ENCODE data around the gene RFX1.

RFX1 gene

DNA sequence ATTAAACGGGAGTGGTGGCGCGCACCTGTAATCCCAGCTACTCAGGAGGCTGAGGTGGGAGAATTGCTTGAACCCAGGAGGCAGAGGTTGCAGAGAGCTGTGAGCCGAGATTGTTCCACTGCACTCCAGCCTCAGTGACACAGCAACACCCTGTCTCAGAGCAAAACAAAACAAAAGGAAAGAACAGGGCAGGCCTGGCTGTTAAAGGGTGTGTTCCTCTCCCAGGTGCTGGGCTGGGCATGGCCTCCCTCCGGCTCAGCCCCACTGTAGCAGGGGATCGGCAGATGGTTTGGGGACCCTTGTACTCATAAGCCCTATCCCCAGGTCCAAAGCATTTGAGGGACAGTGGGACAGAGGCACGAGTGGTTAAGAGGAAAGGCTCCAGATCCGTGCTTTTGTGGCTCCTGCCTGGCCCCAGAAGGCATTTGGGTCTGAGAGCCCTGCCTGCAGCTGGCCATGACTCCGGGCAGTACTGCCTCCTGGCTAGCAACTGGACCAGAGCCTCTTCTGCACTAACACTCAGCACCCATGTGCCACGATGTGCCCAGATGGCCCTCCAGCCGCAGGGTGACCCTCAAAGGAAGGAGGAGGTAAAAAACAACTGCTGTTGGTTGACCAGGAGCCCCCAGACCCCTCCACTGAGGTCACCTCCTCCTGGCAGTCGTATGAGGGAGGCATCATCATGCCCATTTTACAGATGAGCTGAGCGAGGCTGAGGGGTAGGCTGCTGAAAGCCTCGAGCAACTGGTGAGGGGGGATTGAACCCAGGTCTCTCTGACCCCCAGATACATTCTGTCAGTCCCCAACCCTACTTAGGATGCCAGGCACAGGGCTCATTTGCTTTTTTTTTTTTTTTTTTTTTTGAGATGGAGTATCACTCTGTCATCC is 10.0 kb downstream of the RFX1 start:
- DNase-seq (ENCODE audit: low spot score) = peak; percentile 28

GRCh38 chr19:13995017-13995728 is 10.9 kb downstream of the RFX1 start:
- peak; percentile 82 for DNase-seq (ENCODE audit: low spot score)

DNA sequence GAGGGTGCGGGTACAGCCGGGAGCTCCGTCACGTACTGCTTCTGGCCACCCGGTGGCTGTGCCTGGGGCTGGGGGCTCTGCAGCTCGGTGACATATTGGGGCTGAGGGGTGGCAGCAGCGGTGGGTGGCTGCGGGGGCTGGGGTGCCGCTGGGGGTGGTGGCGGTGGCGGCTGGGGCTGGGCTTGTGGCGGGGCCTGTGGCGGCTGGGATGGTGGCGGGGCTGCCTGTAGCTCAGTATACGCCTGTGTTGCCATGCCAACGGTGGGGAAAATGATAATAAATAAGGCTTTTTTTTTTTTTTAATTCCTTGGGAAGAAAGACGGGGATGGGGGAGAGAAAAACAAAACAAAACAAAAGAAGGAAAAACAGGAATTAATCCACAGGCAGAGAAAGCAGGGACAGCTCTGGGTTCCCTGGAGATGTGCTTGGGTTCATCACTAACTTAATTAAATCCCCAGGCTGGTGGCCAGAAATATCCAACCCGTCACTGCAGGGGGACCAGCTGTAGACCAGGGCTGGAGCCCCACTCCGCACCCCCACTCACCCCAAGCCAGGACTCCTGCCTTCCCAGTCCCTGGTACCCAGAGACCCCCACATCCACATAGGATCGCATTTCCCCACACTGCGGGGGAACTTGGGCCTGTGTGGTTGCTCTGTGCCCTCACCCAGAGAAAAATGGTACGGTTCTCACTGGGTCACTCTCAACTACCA is 12.4 kb downstream of the RFX1 start:
- peak; percentile 82 for DNase-seq (ENCODE audit: low spot score)

GRCh38 chr19:13992025-13992424 is 14.1 kb downstream of the RFX1 start:
- DNase-seq (ENCODE audit: low spot score) = no peak

GRCh38 chr19:13990085-13990484 is 16.0 kb downstream of the RFX1 start:
- DNase-seq (ENCODE audit: low spot score) = no peak

DNA sequence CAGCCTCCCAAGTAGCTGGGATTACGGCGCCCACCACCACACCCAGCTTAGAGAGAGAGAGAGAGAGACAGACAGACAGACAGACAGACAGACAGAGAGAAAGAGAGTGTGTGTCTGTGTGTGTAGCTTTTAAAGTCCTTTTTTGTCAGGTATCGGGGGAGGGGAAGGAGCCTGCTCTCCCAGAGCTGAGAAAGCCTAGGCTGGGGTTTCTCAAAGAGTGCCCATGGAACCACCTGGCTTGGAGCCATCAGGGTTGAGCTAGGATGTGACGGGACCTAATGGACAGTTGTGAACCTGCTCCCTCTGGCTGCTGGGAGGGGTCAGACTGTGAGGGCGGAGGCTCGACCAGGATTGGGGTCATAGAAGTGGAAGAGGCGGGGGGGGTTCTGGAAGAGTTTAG is 16.6 kb downstream of the RFX1 start:
- DNase-seq (ENCODE audit: low spot score) = no peak

GRCh38 chr19:13987101-13987890 is 18.8 kb downstream of the RFX1 start:
- DNase-seq (ENCODE audit: low spot score) = peak; percentile 28

- DNase-seq (ENCODE audit: low spot score) = no peak
Measured at GRCh38 chr19:13986348-13986904, 19.7 kb downstream of the RFX1 start.

- DNase-seq (ENCODE audit: low spot score) = peak; percentile 46
Measured at GRCh38 chr19:13985771-13986347, 20.3 kb downstream of the RFX1 start.

DNA sequence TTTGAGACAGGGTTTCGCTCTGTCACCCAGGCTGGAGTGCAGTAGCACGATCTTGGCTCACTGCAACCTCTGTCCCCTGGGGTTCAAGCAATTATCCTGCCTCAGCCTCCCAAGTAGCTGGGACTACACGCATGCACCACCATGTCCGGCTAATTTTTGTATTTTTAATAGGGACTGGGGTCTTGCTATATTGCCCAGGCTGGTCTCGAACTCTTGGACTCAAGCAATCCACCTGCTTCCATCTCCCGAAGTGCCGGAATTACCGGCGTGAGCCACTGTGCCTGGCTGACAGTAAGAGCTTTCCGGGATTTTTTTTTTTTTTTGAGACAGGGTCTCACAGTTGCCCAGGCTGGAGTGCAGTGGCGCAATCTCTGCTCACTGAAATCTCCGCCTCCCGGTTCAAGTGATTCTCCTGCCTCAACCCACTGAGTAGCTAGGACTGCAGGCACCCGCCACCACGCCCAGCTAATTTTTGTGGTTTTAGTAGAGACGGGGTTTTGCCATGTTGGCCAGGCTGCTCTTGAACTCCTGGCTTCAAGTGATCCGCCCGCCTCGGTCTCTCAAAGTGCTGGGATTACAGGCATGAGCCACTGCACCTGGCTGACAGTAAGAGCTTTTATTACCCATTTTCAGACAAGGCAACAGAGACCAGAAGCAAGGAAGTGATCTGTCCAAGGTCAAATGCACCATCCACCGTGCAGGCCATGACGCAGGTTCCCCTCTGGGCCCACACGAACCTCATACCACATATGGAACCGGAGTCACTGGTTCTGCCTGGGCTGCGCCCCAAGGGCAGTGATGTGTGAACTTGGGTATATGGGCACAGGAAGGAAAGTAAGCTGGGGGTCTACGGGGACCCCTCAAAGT is 21.0 kb downstream of the RFX1 start:
- no peak for DNase-seq (ENCODE audit: low spot score)

DNA sequence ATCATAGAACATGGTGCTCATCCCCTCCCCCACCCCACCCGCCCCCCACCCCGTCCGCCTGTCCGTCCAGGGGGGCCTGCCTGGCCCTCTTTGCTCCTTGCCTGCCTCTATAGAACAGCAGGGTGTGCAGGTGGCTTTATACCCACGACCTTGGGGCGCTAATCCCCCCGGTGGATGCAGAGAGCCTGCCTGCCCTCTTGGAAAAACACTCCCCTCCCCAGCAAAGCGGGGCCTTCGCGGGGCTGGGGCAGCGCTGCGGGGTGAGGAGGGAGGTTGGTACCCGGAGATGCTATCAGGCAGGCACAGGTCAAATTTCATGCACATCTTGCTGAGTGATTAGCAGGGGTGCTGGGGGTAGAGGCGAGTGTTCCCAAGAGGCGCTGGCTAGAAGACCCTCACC is 21.9 kb downstream of the RFX1 start:
- DNase-seq (ENCODE audit: low spot score) = peak; percentile 51

- no peak for DNase-seq (ENCODE audit: low spot score)
Measured at GRCh38 chr19:13983213-13983889, 22.8 kb downstream of the RFX1 start.

- DNase-seq (ENCODE audit: low spot score) = no peak
Measured at GRCh38 chr19:13982773-13983172, 23.3 kb downstream of the RFX1 start.

DNA sequence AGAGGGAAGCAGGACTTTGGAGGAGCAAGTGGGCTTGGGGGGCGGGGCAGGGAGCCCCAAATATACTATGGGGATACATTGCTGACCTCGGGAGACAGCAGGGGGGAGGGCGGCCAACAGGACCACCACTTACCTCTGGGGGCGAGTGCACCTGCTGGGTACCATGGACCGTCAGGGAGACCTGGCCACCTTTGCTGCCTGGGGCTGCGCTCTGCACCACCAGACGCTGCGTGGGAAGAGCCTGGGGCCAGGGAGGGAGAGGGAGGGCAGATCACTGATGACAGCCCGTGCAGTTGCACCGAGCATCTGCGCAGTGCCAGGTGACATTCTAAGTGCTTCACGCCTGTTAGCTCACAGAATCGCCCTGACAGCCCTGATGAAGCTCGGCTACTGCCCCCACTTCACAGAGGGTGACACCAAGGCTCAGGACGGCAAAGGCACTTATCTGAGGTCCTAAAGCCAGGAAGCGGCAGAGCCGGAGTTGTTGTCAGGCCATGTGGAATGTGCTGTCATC is 24.1 kb downstream of the RFX1 start:
- no peak for DNase-seq (ENCODE audit: low spot score)

GRCh38 chr19:13981467-13981866 is 24.7 kb downstream of the RFX1 start:
- DNase-seq (ENCODE audit: low spot score) = no peak

GRCh38 chr19:13981021-13981420 is 25.1 kb downstream of the RFX1 start:
- DNase-seq (ENCODE audit: low spot score) = no peak

- no peak for DNase-seq (ENCODE audit: low spot score)
Measured at GRCh38 chr19:13980340-13980739, 25.8 kb downstream of the RFX1 start.

DNA sequence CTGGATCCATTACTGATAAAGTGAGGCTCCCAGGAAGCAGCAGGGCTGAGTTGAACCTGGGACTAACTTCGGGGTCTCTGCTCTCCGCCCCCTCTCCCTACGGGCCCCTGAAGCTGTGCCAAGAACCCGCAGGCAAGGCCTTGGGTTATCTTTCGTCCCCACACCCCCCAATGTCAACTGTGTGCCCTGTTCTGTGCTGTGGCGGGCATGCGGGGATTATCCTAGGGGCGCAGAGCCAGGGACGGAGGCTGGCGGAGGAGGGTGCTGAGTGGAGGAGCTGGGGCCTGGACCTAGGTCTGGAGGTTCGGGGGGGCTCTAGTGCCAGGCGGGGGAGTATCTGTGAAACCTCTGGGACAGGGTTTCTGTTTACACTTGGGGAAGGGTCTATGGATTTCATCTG is 26.4 kb downstream of the RFX1 start:
- no peak for DNase-seq (ENCODE audit: low spot score)

DNA sequence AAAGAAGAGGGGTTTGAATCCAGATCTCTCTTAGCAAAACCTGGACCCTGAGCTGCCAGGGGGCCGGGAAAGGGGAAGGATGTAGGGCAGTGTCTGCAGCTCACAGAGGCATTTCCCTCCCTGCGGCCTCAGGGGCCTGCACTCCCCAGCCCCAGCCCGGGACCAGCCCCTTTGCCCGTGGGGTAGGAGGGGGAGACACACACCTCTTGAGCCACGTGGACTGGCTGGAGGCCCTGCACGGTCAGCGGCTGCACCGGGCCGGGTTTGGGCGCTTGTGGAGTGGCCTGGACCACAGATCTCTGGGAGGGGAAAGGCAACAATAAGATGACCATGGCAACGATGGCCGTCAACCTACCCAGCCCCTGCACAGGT is 26.9 kb downstream of the RFX1 start:
- DNase-seq (ENCODE audit: low spot score) = no peak
